Measurements from ENCODE around the gene KLHL21. TPM values are rescaled to one million over a fixed set of nuclear protein-coding genes. Genes with fewer than 3 reads are reported as not detected.
A peak's percentile ranks its signal among the peaks of the same experiment; 100 is the strongest.
"Not testable (repeated sequence)": the region's sequence is repeated elsewhere in the genome, so short reads cannot be mapped to it uniquely, and the experiment has no call there.

Gene KLHL21
- total RNA-seq, 1 donor from 2014 or later: 147 TPM

- peaks cover 37 to 42% of the 10 kb centered on the region in 2 donors for H3K36me3 ChIP-seq
- no peaks in the 10 kb centered on the region for H3K9me3 ChIP-seq
- intact Hi-C loops (cut with DNase I): loop anchor here (1.0 to 2.0 kb wide), 4 partner anchors 21 to 46 kb away; partner anchors contain the start of genes NOL9, TAS1R1 and ZBTB48
- DNase-seq (ENCODE audit: low spot score in 2 of 2): no peak
- TF ChIP-seq CTCF (IDR thresholded peaks at IDR 0.05): no peak
- H3K4me3 ChIP-seq: peak overlapping the region; percentile 92 to 95
- H3K27ac ChIP-seq: peak overlapping the region; percentile 98 to 99
- peaks cover 23 to 58% of the 10 kb centered on the region in 2 donors for H3K4me1 ChIP-seq
- no peaks in the 10 kb centered on the region for H3K27me3 ChIP-seq
These were observed 2.1 kb downstream of the KLHL21 start for GRCh38 chr1:6600410-6601048.

- H3K4me3 ChIP-seq: peak overlapping the region; percentile 92 to 95
- H3K27me3 ChIP-seq; DNase-seq (ENCODE audit: low spot score in 2 of 2); H3K9me3 ChIP-seq: not testable (repeated sequence)
- peaks cover 42 to 48% of the 10 kb centered on the region in 2 donors for H3K36me3 ChIP-seq
- peaks cover 23 to 55% of the 10 kb centered on the region in 2 donors for H3K4me1 ChIP-seq
- H3K27ac ChIP-seq: peak overlapping the region; percentile 98 to 99
- intact Hi-C loops (cut with DNase I): loop anchor here (2.0 kb wide), 1 partner anchor 45 kb away; the partner anchor contains the start of genes NOL9 and TAS1R1
These were observed 2.7 kb downstream of the KLHL21 start for GRCh38 chr1:6599991-6600390.

GRCh38 chr1:6599141-6599975 is 3.3 kb downstream of the KLHL21 start:
- Histone ChIP-seq H3K36me3 (peaks cover 49 to 54% of the 10 kb centered on the region in 2 donors), H3K9me3 (no peaks in the 10 kb centered on the region), H3K4me3 (peak overlapping the region; percentile 92 to 95), H3K27me3 (no peaks in the 10 kb centered on the region), H3K27ac (peak overlapping the region; percentile 98 to 99), H3K4me1 (peaks cover 23 to 50% of the 10 kb centered on the region in 2 donors)
- no peak for DNase-seq (ENCODE audit: low spot score in 2 of 2)
- no peak for TF ChIP-seq CTCF (IDR thresholded peaks at IDR 0.05)
- intact Hi-C loops (cut with DNase I): no loop called here

- Histone ChIP-seq H3K4me1 (peaks cover 27 to 49% of the 10 kb centered on the region in 2 donors), H3K27ac (peak overlapping the region; percentile 98 to 99), H3K36me3 (peaks cover 65 to 70% of the 10 kb centered on the region in 2 donors)
These were observed 4.9 kb downstream of the KLHL21 start for GRCh38 chr1:6597777-6598131.

GRCh38 chr1:6596886-6597776 is 5.5 kb downstream of the KLHL21 start:
- DNase-seq (ENCODE audit: low spot score in 2 of 2): no peak
- H3K36me3 ChIP-seq: peaks cover 66 to 76% of the 10 kb centered on the region in 2 donors
- H3K27me3 ChIP-seq: no peaks in the 10 kb centered on the region
- H3K4me3 ChIP-seq: peak overlapping the region; percentile 10 to 95
- H3K27ac ChIP-seq: peak overlapping the region; percentile 98 to 99
- TF ChIP-seq CTCF (IDR thresholded peaks at IDR 0.05): no peak
- intact Hi-C loops (cut with DNase I): no loop called here
- peaks cover 30 to 55% of the 10 kb centered on the region in 2 donors for H3K4me1 ChIP-seq
- no peaks in the 10 kb centered on the region for H3K9me3 ChIP-seq

More at GRCh38 chr1:6597777-6598131, 4.9 kb downstream of the KLHL21 start:
- no peaks in the 10 kb centered on the region for H3K9me3 ChIP-seq
- DNase-seq (ENCODE audit: low spot score in 2 of 2): no peak
- no peaks in the 10 kb centered on the region for H3K27me3 ChIP-seq
- intact Hi-C loops (cut with DNase I): no loop called here
- no peak for TF ChIP-seq CTCF (IDR thresholded peaks at IDR 0.05)
- H3K4me3 ChIP-seq: peak overlapping the region in 1 of 2 donors; percentile 95

Measured in ascending aorta (tissue), 2 donors.